ENCODE measurements around the gene CDKN2D. TPM values are rescaled to one million over a fixed set of nuclear protein-coding genes. Genes with fewer than 3 reads are reported as not detected.
A peak's percentile ranks its signal among the peaks of the same experiment; 100 is the strongest.

CDKN2D gene
- total RNA-seq, 2 experiments from 2014 or later: 22.4 to 26.6 TPM

GRCh38 chr19:10520652-10521318 is 48.0 kb downstream of the CDKN2D start:
- no TSS peak for BruUV-seq (replicated peaks)
- no peaks in the 10 kb centered on the region for H4K20me1 ChIP-seq (ENCODE audit: insufficient read depth, low read length)
- no peak overlapping the region for H3K4me3 ChIP-seq (ENCODE audit: low read depth, low read length, poor library complexity, severe bottlenecking)
- no peaks in the 10 kb centered on the region for H3K79me2 ChIP-seq (ENCODE audit: insufficient read depth, low read depth, low read length)
- intact Hi-C loops (cut with micrococcal nuclease; ENCODE audit: unreplicated experiment): no loop called here
- H3K36me3 ChIP-seq (ENCODE audit: insufficient read depth, low read length): no peaks in the 10 kb centered on the region
- no peaks in the 10 kb centered on the region for H3K9me2 ChIP-seq (ENCODE audit: insufficient read depth, low read length)
- H3K4me2 ChIP-seq (ENCODE audit: low read length): no peak overlapping the region
- POLR2A ChIA-PET: no interaction called here
- no peak overlapping the region for H2AFZ ChIP-seq (ENCODE audit: low read length)
- H3K27ac ChIP-seq (ENCODE audit: low read depth, low read length, poor library complexity, severe bottlenecking): no peak overlapping the region
- TF ChIP-seq EZH2phosphoT487 (IDR thresholded peaks at IDR 0.05; ENCODE audit: borderline replicate concordance, low read depth, low read length): no peak
- TF ChIP-seq CTCF (conservative IDR thresholded peaks at IDR 0.05; ENCODE audit: low read length): no peak
- CTCF ChIA-PET (ENCODE audit: unreplicated experiment): no interaction called here
- no peak for DNase-seq (ENCODE audit: low spot score)
- peaks cover 13% of the 10 kb centered on the region for H3K4me1 ChIP-seq (ENCODE audit: insufficient read depth, low read length, poor library complexity, severe bottlenecking)
- no peaks in the 10 kb centered on the region for H3K9me3 ChIP-seq (ENCODE audit: low read length)

- peaks cover 13% of the 10 kb centered on the region for H3K4me1 ChIP-seq (ENCODE audit: insufficient read depth, low read length, poor library complexity, severe bottlenecking)
- H3K9me3 ChIP-seq (ENCODE audit: low read length): no peaks in the 10 kb centered on the region
- TF ChIP-seq CTCF (conservative IDR thresholded peaks at IDR 0.05; ENCODE audit: low read length) (no peak), EZH2phosphoT487 (IDR thresholded peaks at IDR 0.05; ENCODE audit: borderline replicate concordance, low read depth, low read length) (no peak)
- POLR2A ChIA-PET: no interaction called here
- H3K9me2 ChIP-seq (ENCODE audit: insufficient read depth, low read length): no peaks in the 10 kb centered on the region
- no peaks in the 10 kb centered on the region for H3K36me3 ChIP-seq (ENCODE audit: insufficient read depth, low read length)
- no peak overlapping the region for H3K4me3 ChIP-seq (ENCODE audit: low read depth, low read length, poor library complexity, severe bottlenecking)
- H3K4me2 ChIP-seq (ENCODE audit: low read length): no peak overlapping the region
- CTCF ChIA-PET (ENCODE audit: unreplicated experiment): no interaction called here
- no peak overlapping the region for H2AFZ ChIP-seq (ENCODE audit: low read length)
- BruUV-seq (replicated peaks): no TSS peak
- H4K20me1 ChIP-seq (ENCODE audit: insufficient read depth, low read length): no peaks in the 10 kb centered on the region
- DNase-seq (ENCODE audit: low spot score): no peak
- intact Hi-C loops (cut with micrococcal nuclease; ENCODE audit: unreplicated experiment): no loop called here
- no peaks in the 10 kb centered on the region for H3K79me2 ChIP-seq (ENCODE audit: insufficient read depth, low read depth, low read length)
- H3K27ac ChIP-seq (ENCODE audit: low read depth, low read length, poor library complexity, severe bottlenecking): no peak overlapping the region
These were observed 49.4 kb downstream of the CDKN2D start for GRCh38 chr19:10519421-10519820.

- H3K4me1 ChIP-seq (ENCODE audit: insufficient read depth, low read length, poor library complexity, severe bottlenecking): peaks cover 13% of the 10 kb centered on the region
- TF ChIP-seq EZH2phosphoT487 (IDR thresholded peaks at IDR 0.05; ENCODE audit: borderline replicate concordance, low read depth, low read length) (0 out of 2 replicates have a peak, but pooled peaks have one; percentile 58), CTCF (conservative IDR thresholded peaks at IDR 0.05; ENCODE audit: low read length) (no peak)
- no peaks in the 10 kb centered on the region for H3K9me2 ChIP-seq (ENCODE audit: insufficient read depth, low read length)
- H3K9me3 ChIP-seq (ENCODE audit: low read length): no peaks in the 10 kb centered on the region
- no TSS peak for BruUV-seq (replicated peaks)
- POLR2A ChIA-PET: no interaction called here
- no peaks in the 10 kb centered on the region for H3K79me2 ChIP-seq (ENCODE audit: insufficient read depth, low read depth, low read length)
- no peak overlapping the region for H3K4me3 ChIP-seq (ENCODE audit: low read depth, low read length, poor library complexity, severe bottlenecking)
- intact Hi-C loops (cut with micrococcal nuclease; ENCODE audit: unreplicated experiment): no loop called here
- no peaks in the 10 kb centered on the region for H3K36me3 ChIP-seq (ENCODE audit: insufficient read depth, low read length)
- H3K27ac ChIP-seq (ENCODE audit: low read depth, low read length, poor library complexity, severe bottlenecking): no peak overlapping the region
- CTCF ChIA-PET (ENCODE audit: unreplicated experiment): no interaction called here
- H4K20me1 ChIP-seq (ENCODE audit: insufficient read depth, low read length): no peaks in the 10 kb centered on the region
- H3K4me2 ChIP-seq (ENCODE audit: low read length): no peak overlapping the region
- DNase-seq (ENCODE audit: low spot score): no peak
- H2AFZ ChIP-seq (ENCODE audit: low read length): peak overlapping the region; percentile 25; the same call in 1 of the 2 replicates
These were observed 50.1 kb downstream of the CDKN2D start for GRCh38 chr19:10518444-10519361.
